CD8-positive, alpha-beta memory T cell (primary cell): ENCODE data around the gene CD96. TPM values are rescaled to one million over a fixed set of nuclear protein-coding genes. Genes with fewer than 3 reads are reported as not detected.

Source experiments
- CTCF ChIA-PET: fragments of 350-600 bp; sonication (Branson Sonifier 250); formaldehyde crosslinking; loops from one replicate; lab custom pipeline; 2021; ENCODE audit warnings: antibody characterized with exemption; lab: Charles Lee
- POLR2A ChIA-PET: fragments of 350-600 bp; sonication (Branson Sonifier 250); formaldehyde crosslinking; loops from one replicate; lab custom pipeline; 2021; ENCODE audit warnings: antibody characterized with exemption; lab: Charles Lee
- DNase-seq, 5 donors: peaks; one replicate each; pipeline versions ENCODE4 v3.0.0 to v3.0.0-alpha.2; 2020 to 2022; ENCODE audit warnings: mixed read lengths in 1 of 5
- H3K27ac ChIP-seq: one replicate; pipeline ENCODE4 v1.7.0; 2013; ENCODE audit warnings: low read depth, mild to moderate bottlenecking, low read length, moderate library complexity
- H3K27me3 ChIP-seq: 2 replicates; pipeline ENCODE4 v1.7.0; 2013; ENCODE audit warnings: low read length, mild to moderate bottlenecking; ENCODE audit not compliant: insufficient read depth, poor library complexity, severe bottlenecking
- H3K36me3 ChIP-seq: 2 replicates; pipeline ENCODE4 v1.7.0; 2013; ENCODE audit warnings: mild to moderate bottlenecking, low read length, moderate library complexity; ENCODE audit not compliant: insufficient read depth
- H3K4me1 ChIP-seq: 2 replicates; pipeline ENCODE4 v1.7.0; 2013; ENCODE audit warnings: mild to moderate bottlenecking, low read length, moderate library complexity; ENCODE audit not compliant: insufficient read depth
- H3K4me3 ChIP-seq: 2 replicates; pipeline ENCODE4 v1.7.0; 2013; ENCODE audit warnings: mild to moderate bottlenecking, low read length
- H3K9me3 ChIP-seq: 2 replicates; pipeline ENCODE4 v1.7.0; 2013; ENCODE audit warnings: mild to moderate bottlenecking, low read length
- H3K27ac Mint-ChIP-seq, 8 donors: one replicate each; pipeline ENCODE4 v1.8.0; 2020 to 2021; ENCODE audit warnings: mixed read lengths in 8 of 8, mild to moderate bottlenecking in 6 of 8, inconsistent platforms in 3 of 8, moderate library complexity in 3 of 8
- H3K27me3 Mint-ChIP-seq, 2 donors: one replicate each; pipeline ENCODE4 v1.8.0; 2020 to 2021; ENCODE audit warnings: mixed read lengths in 2 of 2, mild to moderate bottlenecking in 1 of 2, moderate library complexity in 1 of 2
- H3K36me3 Mint-ChIP-seq, 3 donors: one replicate each; pipeline ENCODE4 v1.8.0; 2020 to 2021; ENCODE audit warnings: mixed read lengths in 3 of 3, inconsistent platforms in 1 of 3, mild to moderate bottlenecking in 1 of 3
- H3K4me1 Mint-ChIP-seq, 3 donors: one replicate each; pipeline ENCODE4 v1.8.0; 2020 to 2021; ENCODE audit warnings: mixed read lengths in 3 of 3, inconsistent platforms in 1 of 3, mild to moderate bottlenecking in 1 of 3
- H3K4me3 Mint-ChIP-seq, 7 donors: one replicate each; pipeline ENCODE4 v1.8.0; 2020 to 2021; ENCODE audit warnings: mixed read lengths in 7 of 7, mild to moderate bottlenecking in 6 of 7, moderate library complexity in 4 of 7, inconsistent platforms in 2 of 7
- H3K9me3 Mint-ChIP-seq, 5 donors: one replicate each; pipeline ENCODE4 v1.8.0; 2020 to 2022; ENCODE audit warnings: mixed read lengths in 5 of 5, mild to moderate bottlenecking in 3 of 5, moderate library complexity in 2 of 5, inconsistent platforms in 1 of 5
- polyA plus RNA-seq: library from polyadenylated mRNA; unstranded; fragments of 300-500 nt; fragmentation: Illumina TruSeq; gene quantifications from one replicate; pipeline ENCODE4 v1.2.3, GENCODE V29; 2021
- total RNA-seq, 2 experiments: library from RNA; stranded (reverse); gene quantifications; one replicate each; pipeline ENCODE4 v1.2.3, GENCODE V29; 2021

The CD96 gene
- total and polyA plus RNA-seq, 3 experiments from 2014 or later: 69.1 to 262 (median 80.9) TPM

DNA sequence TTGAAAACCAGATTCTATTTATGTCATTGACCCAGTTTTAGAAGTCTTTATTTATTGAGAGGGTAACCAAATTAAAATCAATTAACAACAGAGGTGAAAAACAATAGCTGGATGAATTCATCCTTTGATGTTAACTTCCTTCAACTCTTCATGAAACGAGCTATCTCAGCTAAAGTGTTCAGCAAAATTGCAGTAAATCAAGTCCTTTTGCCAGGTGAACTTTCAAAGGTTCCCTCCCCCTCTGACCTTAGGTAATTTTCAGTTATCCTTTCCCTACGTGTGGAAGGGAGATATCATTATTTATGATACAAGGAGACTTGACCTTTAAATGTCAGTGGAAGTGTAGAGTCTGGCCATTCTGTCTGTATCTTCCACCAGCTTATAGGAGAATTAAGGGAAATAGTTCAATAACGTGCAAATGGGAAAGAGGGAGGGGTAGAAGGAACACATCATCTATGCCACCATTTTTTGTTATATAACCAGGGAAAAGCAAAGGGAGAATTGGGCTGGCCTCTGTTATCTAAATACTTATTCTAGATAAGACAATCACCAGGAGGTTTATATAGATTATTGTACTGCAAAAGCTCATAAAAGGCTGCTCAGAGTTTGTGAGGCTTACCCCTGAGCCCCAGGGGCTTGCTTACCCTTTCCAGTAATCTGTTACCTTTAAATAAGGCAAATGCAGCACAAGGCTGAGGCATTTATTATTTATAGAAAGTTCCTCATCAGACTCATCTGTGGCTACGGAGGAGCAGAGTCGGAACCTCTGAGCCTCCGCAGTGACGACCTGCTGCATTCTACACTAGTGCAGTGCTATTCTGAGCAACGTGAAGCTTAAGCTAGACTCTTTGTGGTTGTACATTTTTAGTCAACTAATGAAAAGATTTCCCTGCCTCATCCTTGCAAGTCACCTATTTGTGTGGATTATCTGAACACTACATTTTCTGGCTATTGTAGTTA lies 150.9 kb downstream of the CD96 start:
- Mint-ChIP-seq H3K4me3 (peak overlapping the region in 1 of 7 donors; percentile 11), H3K27me3 (no peaks in the 10 kb centered on the region), H3K9me3 (no peaks in the 10 kb centered on the region), H3K27ac (peak overlapping the region in 4 of 8 donors; percentile 0 to 35 (median 7)), H3K4me1 (peaks cover 57 to 75% (median 71%) of the 10 kb centered on the region in 3 donors), H3K36me3 (peaks cover 0 to 6% (median 0%) of the 10 kb centered on the region in 3 donors)
- ChIA-PET POLR2A (interaction anchor here (0.7 kb wide), 1 partner anchor 299 kb away, joined by 3 read pairs; no protein-coding TSS in a partner anchor), CTCF (interaction anchor here (1.0 to 5.1 kb wide), 6 partner anchors 9 to 275 kb away, joined by 3 to 66 read pairs (median 4); no protein-coding TSS in a partner anchor)
- no peaks in the 10 kb centered on the region for H3K9me3 ChIP-seq
- no peak for DNase-seq
- H3K27ac ChIP-seq: no peak overlapping the region
- H3K4me3 ChIP-seq: no peak overlapping the region
- no peaks in the 10 kb centered on the region for H3K36me3 ChIP-seq
- H3K4me1 ChIP-seq: peaks cover 15% of the 10 kb centered on the region
- no peaks in the 10 kb centered on the region for H3K27me3 ChIP-seq

DNA sequence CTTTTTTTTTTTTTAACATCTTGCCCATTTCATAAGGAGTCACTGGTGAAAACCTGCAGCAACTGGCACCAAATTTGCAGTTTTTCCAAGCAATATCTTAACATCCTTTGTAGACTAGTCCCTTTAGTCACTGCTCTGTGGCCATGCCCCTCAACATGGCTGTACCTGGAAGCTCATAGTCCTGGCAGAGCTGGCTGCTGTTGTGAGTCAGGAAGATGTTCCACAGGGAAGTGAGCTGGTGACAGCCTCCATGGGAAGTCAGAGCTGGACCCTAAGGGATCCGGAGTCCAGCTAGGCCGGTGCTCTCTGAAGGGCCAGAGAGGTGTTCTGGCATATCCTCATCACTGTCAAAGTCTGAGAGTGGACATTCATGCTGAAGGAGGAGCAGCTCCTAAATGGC lies 152.5 kb downstream of the CD96 start:
- no peaks in the 10 kb centered on the region for H3K9me3 Mint-ChIP-seq
- CTCF ChIA-PET: interaction anchor here (0.9 to 5.1 kb wide), 6 partner anchors 11 to 349 kb away, joined by 3 to 66 read pairs (median 4); no protein-coding TSS in a partner anchor
- Histone ChIP-seq H3K9me3 (no peaks in the 10 kb centered on the region), H3K27me3 (no peaks in the 10 kb centered on the region), H3K4me3 (no peak overlapping the region), H3K27ac (no peak overlapping the region), H3K36me3 (no peaks in the 10 kb centered on the region), H3K4me1 (peaks cover 12% of the 10 kb centered on the region)
- H3K4me1 Mint-ChIP-seq: peaks cover 54 to 74% (median 69%) of the 10 kb centered on the region in 3 donors
- peak overlapping the region in 1 of 8 donors; percentile 62 for H3K27ac Mint-ChIP-seq
- POLR2A ChIA-PET: no interaction called here
- H3K36me3 Mint-ChIP-seq: peaks cover 0 to 6% (median 0%) of the 10 kb centered on the region in 3 donors
- no peak overlapping the region for H3K4me3 Mint-ChIP-seq
- DNase-seq: no peak
- no peaks in the 10 kb centered on the region for H3K27me3 Mint-ChIP-seq

DNA sequence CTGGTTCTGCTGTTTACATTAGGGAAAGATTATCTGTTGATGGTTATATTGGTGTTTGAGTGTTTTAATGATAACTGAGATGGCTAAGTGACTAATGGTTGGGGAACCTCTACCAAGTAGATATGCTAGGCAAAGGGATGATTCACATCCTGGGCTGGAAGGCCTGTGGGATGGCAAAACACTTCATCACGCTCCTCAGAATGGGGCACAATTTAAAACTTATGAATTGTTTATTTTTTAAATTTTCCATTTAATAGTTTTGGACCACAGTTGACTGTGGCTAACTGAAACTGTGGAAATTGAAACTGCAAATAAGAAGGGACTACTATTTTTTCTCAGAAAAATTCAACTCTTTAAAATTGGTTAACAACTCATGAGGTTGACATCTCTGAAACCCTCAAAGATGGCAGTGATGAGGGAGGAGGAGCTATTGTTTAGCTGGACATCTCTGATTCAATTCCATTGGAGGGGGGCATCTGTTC lies 153.7 kb downstream of the CD96 start:
- no peaks in the 10 kb centered on the region for H3K27me3 Mint-ChIP-seq
- H3K27ac Mint-ChIP-seq: peak overlapping the region in 4 of 8 donors; percentile 19 to 73 (median 50)
- no peak for DNase-seq
- Histone ChIP-seq H3K27ac (no peak overlapping the region), H3K4me3 (no peak overlapping the region), H3K4me1 (peaks cover 5% of the 10 kb centered on the region), H3K27me3 (no peaks in the 10 kb centered on the region), H3K36me3 (no peaks in the 10 kb centered on the region), H3K9me3 (no peaks in the 10 kb centered on the region)
- POLR2A ChIA-PET: no interaction called here
- CTCF ChIA-PET: interaction anchor here (1.7 kb wide), 1 partner anchor 27 kb away, joined by 5 read pairs; no protein-coding TSS in a partner anchor
- peak overlapping the region in 1 of 7 donors; percentile 56 for H3K4me3 Mint-ChIP-seq
- peaks cover 0 to 6% (median 0%) of the 10 kb centered on the region in 3 donors for H3K36me3 Mint-ChIP-seq
- H3K4me1 Mint-ChIP-seq: peaks cover 54 to 71% (median 66%) of the 10 kb centered on the region in 3 donors
- H3K9me3 Mint-ChIP-seq: no peaks in the 10 kb centered on the region

DNA sequence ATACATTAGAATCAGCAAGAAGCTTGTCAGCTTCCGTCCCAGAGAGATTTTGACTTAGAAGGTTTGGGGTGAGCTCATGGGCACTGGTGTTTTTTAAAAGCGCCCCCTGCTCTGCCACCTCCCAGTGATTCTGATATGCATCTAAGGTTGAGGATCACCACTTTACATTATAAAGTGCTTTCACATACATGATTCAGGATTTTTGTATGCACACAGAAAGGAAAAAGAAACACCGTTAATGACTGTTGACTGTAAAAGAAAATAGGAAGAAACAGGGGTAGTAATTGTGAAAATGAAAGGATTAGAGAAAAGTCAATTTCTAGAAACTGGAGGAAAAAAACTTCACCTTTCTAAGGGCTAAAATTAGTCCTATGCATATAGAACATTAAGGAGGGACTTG lies 158.1 kb downstream of the CD96 start:
- H3K4me3 Mint-ChIP-seq: peak overlapping the region in 2 of 7 donors; percentile 0 to 39
- H3K27ac Mint-ChIP-seq: peak overlapping the region in 5 of 8 donors; percentile 3 to 86 (median 49)
- H3K4me3 ChIP-seq: no peak overlapping the region
- peaks cover 0 to 4% (median 0%) of the 10 kb centered on the region in 3 donors for H3K36me3 Mint-ChIP-seq
- H3K36me3 ChIP-seq: no peaks in the 10 kb centered on the region
- H3K9me3 ChIP-seq: no peaks in the 10 kb centered on the region
- POLR2A ChIA-PET: no interaction called here
- no peak for DNase-seq
- peaks cover 44 to 55% (median 55%) of the 10 kb centered on the region in 3 donors for H3K4me1 Mint-ChIP-seq
- no peaks in the 10 kb centered on the region for H3K27me3 ChIP-seq
- H3K4me1 ChIP-seq: no peaks in the 10 kb centered on the region
- no peaks in the 10 kb centered on the region for H3K9me3 Mint-ChIP-seq
- no peaks in the 10 kb centered on the region for H3K27me3 Mint-ChIP-seq
- CTCF ChIA-PET: interaction anchor here (0.9 to 2.1 kb wide), 3 partner anchors 8 to 18 kb away, joined by 3 to 8 read pairs (median 8); no protein-coding TSS in a partner anchor
- H3K27ac ChIP-seq: no peak overlapping the region

DNA sequence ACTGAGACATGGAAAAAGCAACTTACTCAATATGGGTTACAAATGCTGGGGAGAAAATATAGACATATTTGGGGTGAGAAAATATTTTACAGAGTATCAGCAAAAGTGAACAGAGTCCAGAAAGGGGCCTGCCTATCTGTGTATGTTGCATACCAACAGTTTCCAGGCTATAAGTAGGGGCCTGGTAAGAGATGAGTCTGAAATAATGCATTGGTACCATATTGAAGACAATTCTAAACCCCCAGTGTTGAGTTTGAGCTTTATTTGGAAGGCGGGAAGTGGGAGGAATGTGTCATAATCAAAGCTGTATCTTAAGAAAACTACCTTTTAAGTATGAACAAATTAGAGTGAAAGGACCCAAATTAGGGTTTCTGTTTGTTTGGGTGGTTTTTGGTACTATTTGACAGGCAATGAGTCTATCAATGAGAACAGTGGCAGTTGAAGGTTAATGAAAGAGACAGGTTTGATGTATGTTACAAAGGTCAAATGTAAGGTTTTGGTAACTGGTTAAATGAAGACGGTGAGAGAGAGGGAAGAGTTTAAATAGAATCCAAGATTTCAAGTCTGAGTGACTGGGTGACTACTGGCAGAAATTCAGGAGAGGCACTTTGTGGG lies 159.4 kb downstream of the CD96 start:
- ChIA-PET POLR2A (no interaction called here), CTCF (interaction anchor here (1.0 to 1.5 kb wide), 2 partner anchors 9 to 16 kb away, joined by 3 read pairs; no protein-coding TSS in a partner anchor)
- no peaks in the 10 kb centered on the region for H3K36me3 ChIP-seq
- no peaks in the 10 kb centered on the region for H3K4me1 ChIP-seq
- no peak overlapping the region for H3K4me3 ChIP-seq
- no peak overlapping the region for H3K4me3 Mint-ChIP-seq
- H3K27me3 Mint-ChIP-seq: no peaks in the 10 kb centered on the region
- H3K9me3 Mint-ChIP-seq: no peaks in the 10 kb centered on the region
- H3K27me3 ChIP-seq: no peaks in the 10 kb centered on the region
- H3K27ac Mint-ChIP-seq: no peak overlapping the region
- DNase-seq: no peak
- peaks cover 0 to 4% (median 2%) of the 10 kb centered on the region in 3 donors for H3K36me3 Mint-ChIP-seq
- no peak overlapping the region for H3K27ac ChIP-seq
- H3K4me1 Mint-ChIP-seq: peaks cover 43 to 56% (median 55%) of the 10 kb centered on the region in 3 donors
- no peaks in the 10 kb centered on the region for H3K9me3 ChIP-seq

Other genes starting within 250 kb of the CD96 start
- gene ZBED2, start 53.1 kb downstream of the CD96 start, total RNA-seq: 100 to 1,000 TPM; 547 to 551 TPM
- gene ZBED2, start 53.1 kb downstream of the CD96 start, polyA plus RNA-seq: 0.51 TPM
- 10 to 100 TPM; 10.2 to 10.6 TPM for gene PLCXD2, start 132.5 kb downstream of the CD96 start, total RNA-seq
- 2.8 TPM for gene PLCXD2, start 132.5 kb downstream of the CD96 start, polyA plus RNA-seq